Activated CD4-positive, alpha-beta T cell treated with anti-CD3 and anti-CD28 coated beads, Interleukin-2, Interleukin-6, amounts not matched to agents 100 ng/mL and 50 ng/mL, durations not matched to agents 16 hours and 8 hours (primary cell): ENCODE results near the gene KLHDC9.
"Not testable (repeated sequence)": the region's sequence is repeated elsewhere in the genome, so short reads cannot be mapped to it uniquely, and the experiment has no call there.

ENCODE experiments used
- DNase-seq: peaks from one replicate; pipeline ENCODE4 v3.0.0-alpha.2; 2020

KLHDC9 gene

GRCh38 chr1:161098210-161099068 is at the start of gene KLHDC9:
TSS of gene KLHDC9 (plus strand) at chr1:161098361. CDS start at chr1:161098536, 175 bp downstream.
- DNase-seq = peak; percentile 88

- DNase-seq = no peak
Observed at GRCh38 chr1:161048949-161049722, 49.0 kb upstream of the KLHDC9 start.

- no peak for DNase-seq
Observed at GRCh38 chr1:161051219-161051618, 46.9 kb upstream of the KLHDC9 start.

GRCh38 chr1:161052899-161053298 is 45.3 kb upstream of the KLHDC9 start:
- DNase-seq = no peak

GRCh38 chr1:161054232-161054631 is 43.9 kb upstream of the KLHDC9 start:
- no peak for DNase-seq

GRCh38 chr1:161054805-161055204 is 43.4 kb upstream of the KLHDC9 start:
- DNase-seq = no peak

GRCh38 chr1:161059293-161059692 is 38.9 kb upstream of the KLHDC9 start:
- no peak for DNase-seq

- DNase-seq = no peak
Observed at GRCh38 chr1:161061419-161061818, 36.7 kb upstream of the KLHDC9 start.

GRCh38 chr1:161063936-161064335 is 34.2 kb upstream of the KLHDC9 start:
- not testable (repeated sequence) for DNase-seq

- DNase-seq = not testable (repeated sequence)
Observed at GRCh38 chr1:161065681-161066080, 32.5 kb upstream of the KLHDC9 start.

GRCh38 chr1:161066694-161067093 is 31.5 kb upstream of the KLHDC9 start:
- DNase-seq = peak; percentile 51

- DNase-seq = peak; percentile 91
Observed at GRCh38 chr1:161068306-161069234, 29.6 kb upstream of the KLHDC9 start.

GRCh38 chr1:161069241-161069640 is 28.9 kb upstream of the KLHDC9 start:
- peak; percentile 13 for DNase-seq

- peak; percentile 97 for DNase-seq
Observed at GRCh38 chr1:161069731-161070270, 28.4 kb upstream of the KLHDC9 start, which contains the start of gene ARHGAP30. TSS of gene ARHGAP30 (minus strand) at chr1:161069891. CDS start at chr1:161069624, 267 bp downstream.

GRCh38 chr1:161070761-161071160 is 27.4 kb upstream of the KLHDC9 start:
- no peak for DNase-seq

- peak; percentile 52 for DNase-seq
Observed at GRCh38 chr1:161071886-161072371, 26.2 kb upstream of the KLHDC9 start.

- no peak for DNase-seq
Observed at GRCh38 chr1:161072751-161073449, 25.3 kb upstream of the KLHDC9 start.

GRCh38 chr1:161073474-161074121 is 24.6 kb upstream of the KLHDC9 start:
- DNase-seq = no peak

GRCh38 chr1:161074676-161075368 is 23.3 kb upstream of the KLHDC9 start:
- DNase-seq = no peak

GRCh38 chr1:161076410-161076809 is 21.8 kb upstream of the KLHDC9 start:
- no peak for DNase-seq
